UCSD-AML1 (cell line): ENCODE measurements around the gene KRTAP4-8.
"Not testable (repeated sequence)": the region's sequence is repeated elsewhere in the genome, so short reads cannot be mapped to it uniquely, and the experiment has no call there.

ENCODE experiments used
- DNase-seq: peaks from one replicate; lab custom pipeline; 2025; ENCODE audit not compliant: unreplicated experiment; lab: John Stamatoyannopoulos, UW

KRTAP4-8 gene

DNA sequence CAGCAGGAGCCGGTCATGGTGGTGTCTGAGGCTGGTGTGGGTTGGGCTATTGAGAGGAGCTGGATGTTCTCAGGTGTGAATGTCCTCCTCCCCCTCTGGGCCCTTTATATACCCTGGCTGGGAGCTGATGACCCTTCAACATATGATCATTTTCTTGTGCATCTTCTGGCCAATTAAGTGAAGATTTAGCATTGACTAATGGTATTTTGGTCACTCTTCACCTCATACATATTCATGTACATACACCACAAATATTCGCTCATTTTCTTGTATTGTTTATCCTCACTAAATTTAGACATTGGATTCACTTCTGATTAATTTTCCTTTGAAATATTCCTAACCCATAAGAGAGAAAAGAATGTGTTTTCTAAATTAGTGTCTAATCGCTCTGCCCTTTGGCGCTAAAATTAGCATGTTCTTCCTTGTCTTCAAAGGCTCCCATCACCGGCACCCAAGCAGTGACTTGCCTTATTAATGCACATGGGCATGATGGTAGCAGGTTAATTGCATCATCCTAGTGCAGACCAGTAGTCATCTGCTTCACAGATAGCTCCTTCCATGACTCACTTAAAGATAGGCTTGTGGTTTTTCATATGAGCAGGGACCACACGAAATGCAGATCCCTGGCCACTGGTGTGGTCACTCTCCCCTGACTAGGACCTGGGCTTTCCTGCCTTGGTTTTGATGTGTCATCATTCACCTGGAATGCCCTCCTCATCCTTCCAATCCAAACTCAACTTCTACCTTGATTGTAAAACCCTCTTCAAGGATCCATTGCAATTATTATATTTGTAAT is 31.9 kb downstream of the KRTAP4-8 start, which contains the start of gene KRTAP2-4:
Gene KRTAP2-4, minus strand, starts transcription at position 51 of the 796 bp plus-strand sequence. Its CDS starts 34 bp downstream, at position 17.
- DNase-seq: no peak

DNA sequence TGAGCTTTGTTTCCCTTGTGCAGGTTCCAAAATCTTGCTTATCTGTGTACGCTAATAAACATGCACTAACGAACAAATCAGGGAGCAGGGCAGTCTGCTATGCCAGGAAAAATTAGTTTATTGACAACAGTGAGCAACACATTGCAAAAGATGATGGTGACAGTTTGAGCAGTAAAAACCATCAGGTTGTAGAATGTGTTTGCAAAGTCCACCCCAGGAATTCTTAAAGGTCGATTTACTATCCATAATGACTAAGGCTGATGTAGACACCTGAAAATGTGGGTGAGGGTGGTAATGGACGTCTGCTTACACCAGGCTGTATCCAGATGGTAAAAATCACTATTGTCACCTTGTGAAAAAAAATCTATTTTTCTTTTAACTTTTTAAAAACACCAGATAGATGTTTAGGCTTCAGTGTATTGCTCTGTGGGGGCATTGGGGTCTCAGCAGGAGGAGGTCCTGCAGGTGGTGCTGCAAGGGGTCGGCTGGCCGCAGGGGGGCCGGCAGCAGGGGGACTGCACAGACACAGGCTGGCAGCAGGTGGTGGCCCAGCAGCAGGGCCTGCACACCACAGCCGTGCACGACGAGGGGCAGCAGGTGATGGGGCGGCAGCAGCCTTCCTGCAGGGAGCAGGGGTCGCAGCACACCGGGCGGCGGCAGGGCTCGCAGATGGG is 32.8 kb downstream of the KRTAP4-8 start:
- not testable (repeated sequence) for DNase-seq

DNA sequence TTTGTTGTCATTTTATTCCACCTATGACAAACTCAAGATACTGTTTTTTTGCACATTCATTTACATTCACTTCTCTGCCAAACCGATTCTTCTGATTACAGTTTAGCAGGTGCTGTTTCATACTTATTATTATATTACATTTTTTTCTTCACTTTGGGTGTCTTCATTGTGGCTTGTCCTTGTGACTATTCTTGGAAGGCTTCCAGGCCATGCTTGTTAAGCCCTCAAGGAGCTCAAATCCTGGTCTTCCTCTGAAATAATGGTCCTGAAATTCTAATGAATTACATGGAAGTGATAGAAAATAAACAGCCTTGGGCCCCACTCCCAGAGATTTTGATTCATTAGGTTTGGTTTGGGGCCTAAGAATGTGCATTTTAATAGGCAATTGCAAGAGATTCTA is 33.6 kb downstream of the KRTAP4-8 start:
- DNase-seq: no peak

DNA sequence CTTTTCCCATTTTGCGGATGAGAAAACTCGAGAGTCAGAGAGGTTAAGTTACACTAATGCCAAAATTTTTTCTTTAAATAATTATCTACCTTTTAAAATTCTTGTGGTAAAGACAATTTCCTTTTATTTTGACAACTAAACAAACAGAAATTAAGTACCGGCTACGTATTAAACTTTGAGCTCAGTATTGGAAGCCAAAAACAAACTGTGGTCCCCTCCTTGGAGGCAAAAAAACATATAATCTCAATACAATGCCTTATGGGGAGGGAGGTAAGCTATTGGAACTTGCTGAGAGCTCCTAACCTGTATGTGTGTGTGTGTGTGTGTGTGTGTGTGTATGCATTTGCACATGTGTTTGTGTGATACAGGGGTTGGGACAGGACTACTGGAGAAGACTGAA is 34.5 kb downstream of the KRTAP4-8 start:
- DNase-seq: no peak

DNA sequence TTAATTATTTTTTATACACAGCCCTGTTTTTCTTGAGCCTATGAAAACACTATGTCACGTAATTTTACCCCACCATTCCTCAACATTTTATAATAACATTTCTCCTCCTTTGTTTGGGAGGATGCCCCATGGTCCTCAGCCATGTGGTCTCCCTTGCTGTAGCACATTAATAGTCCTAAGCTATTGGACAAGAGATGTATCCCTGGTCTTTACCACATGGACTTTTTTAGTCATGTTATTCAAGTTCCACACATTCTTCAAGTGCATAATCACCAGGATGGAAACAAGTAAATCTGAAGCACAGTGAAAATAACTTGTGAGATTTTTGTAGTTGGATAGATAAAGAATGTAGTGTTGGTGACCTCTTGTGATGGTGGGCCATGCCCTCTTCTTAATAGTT is 36.0 kb downstream of the KRTAP4-8 start:
- DNase-seq: no peak

DNA sequence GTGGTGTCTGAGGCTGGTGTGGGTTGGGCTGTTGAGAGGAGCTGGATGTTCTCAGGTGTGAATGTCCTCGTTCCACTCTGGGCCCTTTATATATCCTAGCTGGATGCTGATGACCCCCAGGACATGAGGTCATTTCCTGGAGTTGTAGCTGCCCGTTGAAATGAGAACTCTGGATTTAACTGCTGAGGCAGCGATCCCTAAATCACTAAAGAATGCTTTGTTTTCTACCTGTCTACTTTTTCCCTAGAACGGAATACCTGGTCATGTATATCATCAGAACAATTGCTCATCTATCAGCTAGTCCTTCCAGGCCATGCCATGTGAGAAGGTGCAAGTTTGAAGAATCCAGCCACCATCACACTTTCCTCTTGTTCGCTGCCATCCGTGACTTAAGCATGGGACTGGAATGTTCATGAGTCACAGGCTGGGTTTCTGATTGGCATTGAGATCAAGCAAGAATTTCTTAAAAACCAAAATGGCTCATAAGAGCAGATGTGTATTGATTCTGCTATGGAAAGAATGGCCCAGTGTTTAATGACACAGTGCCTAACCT is 37.8 kb downstream of the KRTAP4-8 start, which contains the start of gene KRTAP2-3:
Gene KRTAP2-3, minus strand, starts transcription at position 63 of the 553 bp plus-strand sequence. CDS start 64 bp downstream, outside the sequence.
- no peak for DNase-seq

DNA sequence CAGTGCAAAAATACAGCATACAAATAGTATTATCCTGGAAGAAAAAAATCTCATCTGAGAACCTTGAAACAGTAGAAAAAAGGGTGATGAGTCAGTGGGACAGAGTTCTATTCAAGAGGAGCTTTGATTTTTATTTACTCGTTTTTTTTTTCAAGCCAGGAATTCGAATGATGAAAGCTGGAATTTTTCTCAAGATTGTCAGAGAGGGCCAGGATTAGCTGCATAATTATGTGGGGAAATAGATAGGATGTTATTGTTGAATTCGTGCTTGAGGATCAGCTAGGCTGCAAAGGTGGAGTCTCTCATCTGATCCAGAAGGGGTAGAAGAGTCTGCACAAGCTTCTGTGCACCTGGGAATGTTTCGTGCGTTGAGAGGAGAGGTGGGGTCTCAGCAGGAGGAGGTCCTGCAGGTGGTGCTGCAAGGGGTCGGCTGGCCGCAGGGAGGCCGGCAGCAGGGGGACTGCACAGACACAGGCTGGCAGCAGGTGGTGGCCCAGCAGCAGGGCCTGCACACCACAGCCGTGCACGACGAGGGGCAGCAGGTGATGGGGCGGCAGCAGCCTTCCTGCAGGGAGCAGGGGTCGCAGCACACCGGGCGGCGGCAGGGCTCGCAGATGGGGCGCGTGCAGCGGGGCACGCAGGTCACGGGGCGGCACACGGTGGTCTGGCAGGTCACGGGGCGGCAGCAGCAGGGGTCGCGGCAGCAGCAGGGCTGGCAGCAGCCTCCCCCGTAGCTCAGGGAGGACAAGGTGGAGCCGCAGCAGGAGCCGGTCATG is 38.5 kb downstream of the KRTAP4-8 start:
- not testable (repeated sequence) for DNase-seq

DNA sequence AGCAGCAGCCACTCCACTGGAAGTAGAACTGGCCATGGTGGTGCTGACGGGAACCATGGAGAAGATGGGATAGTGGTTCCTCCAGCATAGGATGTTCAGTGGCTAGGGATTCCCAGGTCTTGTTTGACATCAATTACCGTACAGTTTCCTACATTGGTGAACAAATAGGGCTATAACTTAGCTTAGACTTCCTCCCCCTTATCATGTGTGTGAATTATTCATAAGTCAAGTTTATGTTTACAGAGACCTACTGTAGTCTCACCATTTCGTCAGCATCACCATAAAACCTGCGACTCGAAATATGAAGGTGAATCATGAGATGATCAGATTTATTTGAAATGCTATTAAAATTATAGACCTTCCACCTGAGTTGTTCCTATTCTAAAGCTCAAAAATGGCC is 39.2 kb downstream of the KRTAP4-8 start:
- no peak for DNase-seq

DNA sequence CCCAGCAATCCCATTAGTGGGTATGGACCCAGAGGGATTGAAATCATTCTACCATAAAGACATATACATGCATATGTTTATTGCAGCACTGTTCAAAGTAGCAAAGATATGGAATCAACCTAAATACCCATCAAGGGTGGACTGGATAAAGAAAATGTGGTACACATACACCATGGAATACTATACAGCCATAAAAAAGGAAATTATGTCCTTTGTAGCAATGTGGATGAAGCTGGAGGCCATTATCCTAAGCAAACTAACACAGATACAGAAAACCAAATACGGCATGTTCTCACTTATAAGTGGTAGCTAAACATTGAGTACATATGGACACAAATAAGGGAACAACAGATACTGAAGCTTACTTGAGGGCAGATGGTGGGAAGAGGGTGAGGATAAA is 40.4 kb downstream of the KRTAP4-8 start:
- no peak for DNase-seq

DNA sequence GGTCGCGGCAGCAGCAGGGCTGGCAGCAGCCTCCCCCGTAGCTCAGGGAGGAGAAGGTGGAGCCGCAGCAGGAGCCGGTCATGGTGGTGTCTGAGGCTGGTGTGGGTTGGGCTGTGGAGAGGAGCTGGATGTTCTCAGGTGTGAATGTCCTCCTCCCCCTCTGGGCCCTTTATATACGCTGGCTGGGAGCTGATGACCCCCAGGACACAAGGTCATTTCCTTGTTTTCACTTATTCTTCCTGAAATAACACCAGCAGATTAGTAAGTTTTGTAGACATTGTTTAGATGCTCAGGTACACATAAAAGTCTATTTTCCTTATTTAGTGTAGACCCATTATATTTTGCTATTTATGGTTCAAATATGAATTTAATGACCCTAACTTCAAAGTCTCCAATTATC is 42.8 kb downstream of the KRTAP4-8 start, which contains the start of gene KRTAP2-2:
Gene KRTAP2-2, minus strand, starts transcription at position 101 of the 400 bp plus-strand sequence. Its CDS starts 19 bp downstream, at position 82.
- not testable (repeated sequence) for DNase-seq

DNA sequence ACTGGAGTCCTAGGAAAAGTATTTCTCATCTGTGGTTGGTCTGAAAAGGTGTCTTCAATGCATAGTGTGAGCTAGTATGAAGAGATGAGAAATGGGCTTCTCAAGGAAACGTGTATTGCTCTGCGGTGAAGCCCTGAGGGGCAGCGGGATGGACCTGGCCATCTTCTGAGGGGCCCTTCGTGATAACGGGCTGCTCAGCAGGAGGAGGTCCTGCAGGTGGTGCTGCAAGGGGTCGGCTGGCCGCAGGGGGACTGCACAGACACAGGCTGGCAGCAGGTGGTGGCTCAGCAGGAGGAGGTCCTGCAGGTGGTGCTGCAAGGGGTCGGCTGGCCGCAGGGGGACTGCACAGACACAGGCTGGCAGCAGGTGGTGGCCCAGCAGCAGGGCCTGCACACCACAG is 43.4 kb downstream of the KRTAP4-8 start:
- not testable (repeated sequence) for DNase-seq

DNA sequence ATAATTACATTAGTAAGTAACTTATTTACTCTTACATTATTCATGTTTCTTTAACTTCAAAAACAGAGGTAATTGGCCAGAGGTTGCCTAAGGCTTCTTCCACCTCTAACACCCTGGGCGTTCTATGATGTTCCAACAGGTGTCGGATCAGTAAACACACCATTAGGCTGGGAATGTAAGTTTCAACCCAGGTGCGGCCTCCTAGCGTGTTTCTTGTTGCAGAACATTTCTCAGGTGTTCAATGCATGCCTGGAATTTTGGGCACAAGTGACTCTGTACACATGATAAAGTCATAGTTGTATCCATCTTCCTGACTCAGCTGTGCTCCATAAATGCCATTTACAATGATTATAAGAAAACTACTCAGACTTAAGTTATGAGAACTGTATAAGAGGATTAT is 43.9 kb downstream of the KRTAP4-8 start:
- DNase-seq: no peak

DNA sequence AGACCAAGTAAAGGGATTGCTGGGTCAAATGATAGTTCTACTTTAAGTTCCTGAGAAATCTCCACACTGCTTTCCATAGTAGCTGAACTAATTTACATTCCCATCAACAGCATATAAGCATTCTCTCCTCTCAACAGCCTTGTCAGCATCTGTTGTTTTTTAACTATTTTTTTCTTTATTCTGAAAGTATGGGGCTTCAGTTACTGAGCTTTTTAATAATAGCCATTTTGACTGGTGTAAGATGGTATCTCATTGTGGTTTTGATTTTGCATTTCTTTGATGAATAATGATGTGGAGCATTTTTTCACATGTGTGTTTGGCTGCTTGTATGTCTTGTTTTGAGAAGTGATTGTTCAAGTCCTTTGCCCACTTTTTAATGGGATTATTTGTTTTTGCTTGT is 45.4 kb downstream of the KRTAP4-8 start:
- no peak for DNase-seq

DNA sequence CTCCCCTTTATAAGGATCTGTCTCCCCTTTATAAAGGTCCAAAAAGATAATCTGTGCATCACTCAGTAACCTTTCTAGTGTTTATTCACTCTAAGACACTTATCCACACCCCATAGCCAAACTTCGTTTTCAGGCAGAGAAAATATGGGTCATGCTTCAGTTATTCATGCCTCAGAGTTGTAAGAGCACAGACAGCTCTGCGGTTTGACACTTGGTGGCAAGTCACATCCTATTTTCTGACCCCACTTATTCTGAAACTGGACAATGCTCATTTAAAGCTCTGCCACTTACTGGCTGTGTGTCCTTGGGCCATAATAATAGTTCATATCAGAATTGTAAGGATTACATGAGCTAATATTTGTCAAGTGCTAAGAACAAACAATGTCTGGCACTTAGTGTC is 48.8 kb downstream of the KRTAP4-8 start:
- DNase-seq: no peak

DNA sequence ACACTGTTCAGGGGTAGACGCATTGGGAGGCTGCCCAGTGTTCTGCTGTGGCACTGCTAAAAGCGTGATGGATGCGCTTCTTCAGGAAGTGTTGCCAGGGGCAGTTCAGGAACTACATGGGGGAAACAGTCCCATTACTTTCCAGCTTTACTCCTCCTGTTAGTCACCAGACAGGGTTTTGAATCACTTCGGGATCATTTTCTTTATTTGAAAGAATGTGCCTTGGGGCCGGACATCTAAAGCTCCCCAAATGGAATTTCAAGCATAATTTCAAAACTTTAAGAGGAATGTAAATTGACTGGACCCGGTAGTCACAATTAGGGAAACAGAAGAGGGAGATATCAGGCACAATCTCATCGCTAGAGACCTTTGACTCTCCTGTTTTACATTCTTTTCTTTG is 49.5 kb downstream of the KRTAP4-8 start:
- DNase-seq: no peak
